Ramos (cell line): ENCODE data around the gene ARHGAP26.

ENCODE experiments used
- in situ Hi-C: fragments of 300-500 bp; cut with MboI; formaldehyde crosslinking; loops from one replicate; pipeline ENCODE4 v1.14.3; 2022; ENCODE audit warnings: low sequenced_read_pairs; ENCODE audit not compliant: unreplicated experiment

ARHGAP26 gene

DNA sequence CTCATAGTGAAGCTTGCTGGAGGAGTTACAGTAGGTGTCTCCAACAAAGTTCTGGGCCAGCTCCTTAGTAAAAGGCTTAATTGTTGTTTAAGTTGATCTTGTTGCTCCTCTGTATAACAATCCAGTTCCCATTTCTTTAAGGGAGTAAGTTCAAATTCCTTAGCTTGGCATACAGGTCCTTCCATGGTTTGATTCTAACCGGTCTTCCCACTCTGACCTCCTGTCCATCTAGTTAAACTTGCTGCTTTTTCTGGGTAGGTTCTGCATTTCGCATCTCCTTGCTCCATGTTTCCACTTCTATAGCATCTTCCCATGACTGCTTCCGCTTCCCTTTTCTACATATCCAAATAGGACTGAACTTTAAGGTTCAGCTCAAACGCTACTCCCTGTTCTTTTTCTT lies 95.5 kb downstream of the ARHGAP26 start:
- in situ Hi-C loops, result no loop called here

DNA sequence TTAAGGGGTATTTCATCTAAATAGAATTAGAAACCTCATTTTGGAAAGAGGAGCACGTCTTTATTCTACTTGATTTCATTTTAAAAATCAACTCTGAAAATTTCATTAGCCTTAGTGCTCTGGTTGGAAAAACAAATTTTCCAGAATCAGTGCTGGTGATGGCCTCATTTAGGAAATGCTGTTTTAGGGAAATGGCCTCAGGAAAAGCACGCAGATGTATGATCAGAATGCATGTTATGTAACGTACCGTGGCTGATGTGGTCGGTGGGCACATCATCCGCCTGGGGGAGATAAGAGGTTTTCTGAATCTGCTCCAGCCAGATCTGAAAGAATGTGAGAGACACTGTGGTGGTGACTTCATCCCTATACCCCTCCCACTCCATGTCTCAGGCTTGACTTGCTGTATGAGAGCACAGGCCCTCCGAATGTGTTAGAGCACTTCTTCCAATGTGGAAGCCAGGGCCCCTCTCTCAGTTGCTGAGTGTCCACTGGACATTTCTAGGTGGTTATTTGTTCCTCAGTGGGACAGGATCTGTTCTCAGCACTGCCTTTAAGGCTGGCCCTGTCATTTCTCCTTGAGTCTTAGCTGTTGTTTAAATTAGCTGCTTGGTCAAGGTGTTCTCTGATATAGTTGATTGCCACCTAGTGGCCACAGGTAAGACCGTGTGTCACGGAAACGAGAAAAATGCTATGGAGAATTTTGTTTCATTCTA lies 96.5 kb downstream of the ARHGAP26 start:
- in situ Hi-C loops, result no loop called here

DNA sequence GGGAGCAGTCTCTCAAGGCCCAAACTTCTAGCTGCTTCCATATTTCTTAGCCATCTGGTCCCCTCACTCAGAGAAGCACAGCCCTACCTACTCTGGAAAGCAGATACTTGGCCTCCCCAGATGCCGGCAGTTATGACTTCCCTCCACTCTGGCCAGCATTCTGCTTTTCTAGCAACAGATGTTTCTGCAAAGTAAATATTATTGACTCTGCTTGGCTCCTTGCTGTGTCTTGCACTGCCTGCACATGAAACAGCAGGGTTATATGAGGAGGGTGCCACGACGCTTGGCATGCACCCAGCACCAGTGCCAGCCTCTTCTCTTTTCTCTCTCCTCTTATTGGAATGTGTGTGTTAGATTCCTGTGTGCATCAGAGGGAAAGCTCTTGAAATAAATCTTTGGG lies 99.7 kb downstream of the ARHGAP26 start:
- in situ Hi-C loops, result loop anchor here (5.0 kb wide), 1 partner anchor 153 kb away; no protein-coding TSS in a partner anchor

DNA sequence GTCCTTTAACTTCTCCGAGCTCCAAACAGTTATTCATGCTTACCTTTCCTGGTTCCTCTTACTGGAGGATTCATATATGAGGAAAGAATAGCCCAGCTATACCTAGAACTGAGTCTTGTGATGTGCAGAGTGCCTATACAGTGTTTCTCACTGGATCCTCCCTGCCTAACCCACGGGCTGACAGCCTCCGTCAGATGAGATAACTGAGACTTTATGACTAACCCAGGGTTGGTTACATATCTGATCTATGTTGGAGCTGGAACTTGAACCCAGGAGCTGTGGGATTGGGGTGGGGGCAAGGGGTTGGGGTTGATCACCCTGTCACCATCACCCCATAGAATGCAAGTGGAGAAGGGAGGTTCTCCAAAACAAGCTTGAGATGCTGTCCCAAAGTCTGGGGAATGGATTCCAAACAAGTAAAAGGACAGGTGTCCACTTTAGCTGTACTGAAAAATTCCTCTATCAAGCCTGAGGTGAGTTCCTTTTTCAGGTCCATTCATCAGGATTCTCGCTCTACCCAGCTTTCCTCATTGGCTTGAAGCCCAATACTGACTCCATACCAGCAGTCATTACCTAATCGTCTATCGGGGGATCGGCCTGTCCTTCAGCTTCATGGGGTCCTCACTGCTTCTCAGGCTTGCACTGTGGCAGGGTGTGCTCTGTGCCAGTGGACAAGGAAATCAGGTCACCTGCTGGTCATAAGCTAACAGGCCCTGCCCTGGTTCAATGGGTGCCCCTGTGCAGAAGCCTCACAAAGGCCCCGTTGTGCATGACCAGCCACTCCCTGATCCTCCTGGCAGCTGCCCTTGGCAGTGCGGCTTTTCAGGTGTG lies 100.6 kb downstream of the ARHGAP26 start:
- in situ Hi-C loops, result loop anchor here (5.0 kb wide), 1 partner anchor 153 kb away; no protein-coding TSS in a partner anchor

DNA sequence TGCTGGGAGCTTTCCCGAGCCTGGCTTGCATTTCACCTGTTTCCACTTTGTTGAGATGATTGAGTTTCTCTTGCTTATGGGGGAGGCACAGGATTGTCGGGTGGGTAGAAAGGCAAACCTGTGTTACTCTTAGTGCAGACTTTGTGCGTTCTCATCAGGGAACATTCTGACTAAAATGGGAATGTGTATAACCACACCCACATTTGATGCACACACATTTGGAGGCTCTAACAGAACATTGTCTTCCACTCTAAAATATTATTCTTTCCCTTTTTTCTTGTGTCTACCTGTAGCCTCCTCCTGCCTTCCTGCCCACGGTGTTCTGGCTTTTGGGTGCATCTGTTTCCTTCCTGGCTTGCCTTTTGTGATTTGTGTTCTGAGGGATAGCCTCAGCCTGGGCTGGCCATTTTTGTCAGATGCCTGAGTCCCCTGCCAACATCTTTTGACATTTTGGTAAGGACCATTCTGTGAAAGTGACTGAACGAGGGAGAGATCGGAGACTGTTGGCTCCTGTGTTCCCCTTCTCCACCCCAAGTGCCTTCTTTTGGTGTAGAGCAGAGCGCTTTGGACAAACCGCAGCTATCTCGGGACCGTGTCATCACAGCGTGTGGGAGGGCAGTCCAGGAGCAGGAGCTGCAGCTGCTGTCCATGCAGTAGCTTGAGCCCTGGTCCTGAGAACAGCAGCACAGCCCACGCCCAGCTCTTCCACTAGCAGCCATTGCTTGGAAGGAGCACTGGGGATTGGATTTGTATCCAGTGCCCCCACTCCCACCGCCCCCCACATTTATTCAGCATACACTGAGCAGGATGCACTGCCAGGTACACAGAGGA lies 101.4 kb downstream of the ARHGAP26 start:
- in situ Hi-C loops, result loop anchor here (5.0 kb wide), 1 partner anchor 154 kb away; no protein-coding TSS in a partner anchor

- in situ Hi-C loops, result loop anchor here (5.0 kb wide), 1 partner anchor 155 kb away; no protein-coding TSS in a partner anchor
These were observed 102.0 kb downstream of the ARHGAP26 start for GRCh38 chr5:142872217-142872616.

DNA sequence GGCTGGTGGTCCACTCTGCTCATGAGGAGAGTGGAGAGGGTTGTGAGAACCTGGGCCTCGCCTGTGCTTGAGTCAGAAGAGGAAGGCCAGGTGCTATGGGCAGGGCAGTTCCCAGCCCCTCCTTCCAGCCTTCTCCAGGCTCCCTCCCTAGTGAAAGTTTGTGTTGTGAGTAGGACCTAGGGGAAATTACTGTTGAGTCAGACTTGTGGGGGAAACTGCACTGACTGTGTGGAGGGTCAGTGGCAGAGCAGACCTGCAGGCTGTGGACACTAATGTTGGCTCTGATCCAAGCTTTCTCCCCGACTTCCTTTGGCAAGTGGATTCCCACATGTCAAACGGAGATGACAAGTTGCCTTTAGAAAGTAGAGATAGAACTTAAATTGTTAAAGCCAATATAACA lies 102.6 kb downstream of the ARHGAP26 start:
- in situ Hi-C loops, result loop anchor here (5.0 kb wide), 1 partner anchor 155 kb away; no protein-coding TSS in a partner anchor

DNA sequence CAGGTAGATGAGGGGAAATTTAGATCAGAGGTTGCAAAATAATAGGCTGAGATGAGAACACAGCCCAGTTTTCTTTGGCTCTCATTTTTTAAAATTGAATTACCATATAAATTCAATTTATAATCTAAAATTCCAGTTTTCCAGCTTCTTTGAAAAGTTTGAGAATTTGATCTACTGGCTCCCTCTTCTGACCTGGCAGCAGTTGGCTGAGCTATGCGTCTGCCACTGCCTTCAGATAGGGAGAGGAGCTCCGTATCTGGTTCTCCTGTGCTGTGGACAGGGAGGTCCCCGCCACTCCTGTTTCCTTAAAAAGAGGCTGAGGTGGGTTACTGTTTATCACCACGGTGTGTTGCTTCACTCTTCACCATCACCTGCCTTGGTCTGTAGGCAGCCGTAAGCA lies 103.7 kb downstream of the ARHGAP26 start:
- in situ Hi-C loops, result loop anchor here (5.0 kb wide), 1 partner anchor 157 kb away; no protein-coding TSS in a partner anchor

- in situ Hi-C loops, result loop anchor here (5.0 kb wide), 1 partner anchor 157 kb away; no protein-coding TSS in a partner anchor
These were observed 104.4 kb downstream of the ARHGAP26 start for GRCh38 chr5:142874540-142874939.

- in situ Hi-C loops, result loop anchor here (25.0 kb wide), 1 partner anchor 714 kb away; no protein-coding TSS in a partner anchor
These were observed 105.8 kb downstream of the ARHGAP26 start for GRCh38 chr5:142875936-142876335.

GRCh38 chr5:142876817-142877216 lies 106.6 kb downstream of the ARHGAP26 start:
- in situ Hi-C loops, result loop anchor here (25.0 kb wide), 1 partner anchor 715 kb away; no protein-coding TSS in a partner anchor

DNA sequence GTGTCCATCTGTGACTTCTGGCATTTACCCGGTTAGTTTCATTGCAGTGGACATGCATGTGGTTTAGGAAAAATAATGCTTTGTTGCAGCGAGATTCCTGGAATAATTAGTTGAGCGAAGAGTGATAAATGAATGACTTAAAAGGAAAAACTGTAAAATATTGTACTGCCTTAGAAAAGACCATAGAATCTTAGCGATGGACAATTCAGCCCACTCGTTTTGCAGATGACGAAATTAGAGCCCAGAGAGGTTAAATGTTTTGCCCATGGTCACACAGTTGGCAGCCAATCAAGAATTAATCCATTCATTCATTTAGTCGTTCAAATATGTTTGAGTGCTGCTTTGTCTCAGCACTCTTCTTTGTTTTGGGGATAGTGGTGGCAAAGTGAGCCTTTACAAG lies 107.9 kb downstream of the ARHGAP26 start:
- in situ Hi-C loops, result loop anchor here (25.0 kb wide), 1 partner anchor 716 kb away; no protein-coding TSS in a partner anchor

GRCh38 chr5:142878638-142879037 lies 108.5 kb downstream of the ARHGAP26 start:
- in situ Hi-C loops, result loop anchor here (25.0 kb wide), 1 partner anchor 716 kb away; no protein-coding TSS in a partner anchor

DNA sequence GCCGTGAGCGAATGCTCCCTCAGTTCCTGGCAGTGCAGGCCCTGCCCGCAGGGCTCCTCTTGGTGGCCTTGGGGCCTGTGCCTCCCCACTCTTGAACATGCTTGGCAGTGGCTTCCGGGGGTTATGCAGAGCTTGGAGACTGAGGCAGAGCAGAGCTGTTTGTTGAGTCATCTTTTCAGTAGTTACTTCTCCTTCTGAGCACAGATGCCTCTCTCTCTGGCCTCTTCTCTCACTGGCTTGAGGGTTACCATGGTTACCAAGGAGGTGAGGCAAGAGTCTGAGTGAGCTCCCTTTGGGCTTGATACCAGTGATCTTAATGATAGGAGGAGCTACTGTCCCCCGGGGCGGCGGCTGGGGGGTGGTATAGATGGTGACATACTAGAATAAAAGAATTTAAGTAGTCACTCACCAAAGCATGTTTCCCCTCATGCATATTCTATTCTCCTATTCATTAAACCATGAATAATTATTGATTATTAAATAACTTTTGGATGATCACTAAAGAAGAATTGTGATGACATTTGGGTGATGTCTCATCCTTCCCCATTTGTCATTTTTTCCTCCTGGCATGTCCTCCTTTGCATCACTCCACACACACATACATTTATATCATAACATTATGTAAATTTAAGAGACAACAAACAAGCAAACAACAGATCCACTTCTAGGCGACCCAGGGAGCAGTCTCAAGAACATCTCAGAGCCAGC lies 111.1 kb downstream of the ARHGAP26 start:
- in situ Hi-C loops, result loop anchor here (25.0 kb wide), 1 partner anchor 719 kb away; no protein-coding TSS in a partner anchor

GRCh38 chr5:142881784-142882126 lies 111.6 kb downstream of the ARHGAP26 start:
- in situ Hi-C loops, result loop anchor here (25.0 kb wide), 1 partner anchor 719 kb away; no protein-coding TSS in a partner anchor

- in situ Hi-C loops, result loop anchor here (25.0 kb wide), 1 partner anchor 721 kb away; no protein-coding TSS in a partner anchor
These were observed 112.8 kb downstream of the ARHGAP26 start for GRCh38 chr5:142883025-142883424.

- in situ Hi-C loops, result loop anchor here (25.0 kb wide), 1 partner anchor 721 kb away; no protein-coding TSS in a partner anchor
These were observed 113.3 kb downstream of the ARHGAP26 start for GRCh38 chr5:142883438-142883837.

GRCh38 chr5:142884029-142884428 lies 113.9 kb downstream of the ARHGAP26 start:
- in situ Hi-C loops, result loop anchor here (25.0 kb wide), 1 partner anchor 722 kb away; no protein-coding TSS in a partner anchor

DNA sequence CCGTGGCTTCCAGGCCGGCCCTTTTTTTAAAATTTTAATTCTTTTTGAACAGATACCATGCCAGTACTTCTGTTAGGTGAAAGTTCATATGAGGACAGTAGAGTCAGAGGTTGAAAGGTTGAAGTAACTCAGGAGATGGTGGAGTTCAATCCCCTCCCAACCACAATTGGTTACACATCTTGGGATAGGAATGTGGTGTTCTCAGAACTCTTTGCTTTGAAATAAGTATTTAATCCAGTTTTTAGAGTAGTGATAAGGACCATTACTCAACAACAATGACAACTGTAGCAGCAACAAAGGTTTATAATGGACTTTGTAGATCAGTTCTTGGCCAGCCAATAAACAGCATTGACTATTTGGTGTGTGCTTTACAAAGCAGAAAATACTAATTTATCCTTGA lies 116.0 kb downstream of the ARHGAP26 start:
- in situ Hi-C loops, result loop anchor here (25.0 kb wide), 1 partner anchor 724 kb away; no protein-coding TSS in a partner anchor
